Smooth muscle cell (in vitro differentiated cells): ENCODE data around the gene AGK. TPM values are rescaled to one million over a fixed set of nuclear protein-coding genes. Genes with fewer than 3 reads are reported as not detected.

Experiments
- DNase-seq: peaks from one replicate; lab custom pipeline; 2025; ENCODE audit not compliant: unreplicated experiment; lab: John Stamatoyannopoulos, UW
- H2AFZ ChIP-seq: fragments of 200-600 bp; sonication (generic); 2 replicates; pipeline ENCODE4 v1.6.0; 2016; ENCODE audit warnings: antibody characterized with exemption, low read depth, mild to moderate bottlenecking
- H3F3A ChIP-seq: fragments of 200-600 bp; sonication (generic); 2 replicates; pipeline ENCODE4 v1.6.0; 2017; ENCODE audit warnings: antibody characterized with exemption, low read depth
- H3K27ac ChIP-seq: fragments of 200-600 bp; sonication (generic); 2 replicates; pipeline ENCODE4 v1.5.1; 2016; ENCODE audit warnings: low read depth, mild to moderate bottlenecking
- H3K27me3 ChIP-seq: fragments of 200-600 bp; sonication (generic); 2 replicates; pipeline ENCODE4 v1.6.1; 2016; ENCODE audit warnings: low read depth, mild to moderate bottlenecking
- H3K36me3 ChIP-seq: fragments of 200-600 bp; sonication (generic); 2 replicates; pipeline ENCODE4 v1.5.1; 2016; ENCODE audit warnings: low read depth
- H3K4me1 ChIP-seq: fragments of 200-600 bp; sonication (generic); 2 replicates; pipeline ENCODE4 v1.5.1; 2016; ENCODE audit warnings: low read depth
- H3K4me2 ChIP-seq: fragments of 200-600 bp; sonication (generic); 2 replicates; pipeline ENCODE4 v1.6.0; 2016; ENCODE audit warnings: mild to moderate bottlenecking
- H3K4me3 ChIP-seq: fragments of 200-600 bp; sonication (generic); 2 replicates; pipeline ENCODE4 v1.5.1; 2016; ENCODE audit warnings: mild to moderate bottlenecking
- H3K79me2 ChIP-seq: fragments of 200-600 bp; sonication (generic); 2 replicates; pipeline ENCODE4 v1.6.0; 2016; ENCODE audit warnings: low read depth, mild to moderate bottlenecking
- H3K9ac ChIP-seq: fragments of 200-600 bp; sonication (generic); 2 replicates; pipeline ENCODE4 v1.6.0; 2016; ENCODE audit warnings: low read depth
- H3K9me3 ChIP-seq: fragments of 200-600 bp; sonication (generic); replicated peaks from 2 replicates; pipeline ENCODE4 v1.5.1; 2016; ENCODE audit warnings: low read depth
- H4K20me1 ChIP-seq: fragments of 200-600 bp; sonication (generic); 2 replicates; pipeline ENCODE4 v1.6.0; 2016; ENCODE audit warnings: low read depth
- CTCF ChIP-seq: fragments of 200-600 bp; sonication (generic); IDR thresholded peaks from 2 replicates; pipeline ENCODE4 v1.5.1; 2017; ENCODE audit warnings: borderline replicate concordance, mild to moderate bottlenecking, antibody characterized with exemption; ENCODE audit not compliant: insufficient read depth, poor library complexity, severe bottlenecking
- WGBS: methylation state at CpG from one replicate; pipeline ENCODE4 v1.1.7; 2016; ENCODE audit warnings: low lambda C conversion rate; 5-methylcytosine and 5-hydroxymethylcytosine counted together
- polyA plus RNA-seq: library from polyadenylated mRNA; unstranded; fragments of >200 nt; fragmentation: Nextera tagmentation; extraction: Ambion mirVana; gene quantifications from 2 replicates; pipeline ENCODE4 v1.2.1, GENCODE V29; 2016
- total RNA-seq: library from RNA; depleted of rRNA; stranded (reverse); fragments of >200 nt; gene quantifications from 2 replicates; pipeline ENCODE4 v1.2.3, GENCODE V29; 2014

The AGK gene
- total RNA-seq (32.4 and 38.5 TPM in 2 replicates), polyA plus RNA-seq (19.7 and 22.3 TPM in 2 replicates)

GRCh38 chr7:141551094-141551781 is at the start of gene AGK:
TSS of gene AGK (plus strand) at chr7:141551410. CDS start at chr7:141555467, 4,057 bp downstream.
- peak within 1 kb of the TSS; percentile 76 for H3K9ac ChIP-seq
- H3K27ac ChIP-seq: no peak within 1 kb of the TSS
- H3F3A ChIP-seq: no peaks in the 10 kb centered on the region
- H3K79me2 ChIP-seq: peaks cover 12% of the 10 kb centered on the region
- 1% methylated on average over 52 of the region's 66 CpGs for WGBS
- no peaks in the 10 kb centered on the region for H3K27me3 ChIP-seq
- no peaks in the 10 kb centered on the region for H4K20me1 ChIP-seq
- peak; percentile 27 for DNase-seq
- H3K4me3 ChIP-seq: peak within 1 kb of the TSS; percentile 94
- no peak for TF ChIP-seq CTCF
- no peaks in the 10 kb centered on the region for H3K36me3 ChIP-seq
- H3K9me3 ChIP-seq: no peaks in the 10 kb centered on the region
- H3K4me2 ChIP-seq: peak within 1 kb of the TSS; percentile 87
- peak within 1 kb of the TSS; percentile 100 for H2AFZ ChIP-seq
- H3K4me1 ChIP-seq: peaks cover 12% of the 10 kb centered on the region

- H3K9me3 ChIP-seq: no peaks in the 10 kb centered on the region
- no peak for DNase-seq
- TF ChIP-seq CTCF: no peak
- WGBS: 87% methylated on average over 2 of the region's 2 CpGs
- no peak overlapping the region for H3K9ac ChIP-seq
- H3F3A ChIP-seq: no peaks in the 10 kb centered on the region
- H4K20me1 ChIP-seq: no peaks in the 10 kb centered on the region
- H3K27me3 ChIP-seq: peaks cover 5% of the 10 kb centered on the region
- no peak overlapping the region for H3K4me2 ChIP-seq
- no peaks in the 10 kb centered on the region for H3K4me1 ChIP-seq
- no peaks in the 10 kb centered on the region for H3K79me2 ChIP-seq
- no peak overlapping the region for H3K4me3 ChIP-seq
- H3K27ac ChIP-seq: no peak overlapping the region
- H3K36me3 ChIP-seq: no peaks in the 10 kb centered on the region
- H2AFZ ChIP-seq: no peak overlapping the region
Measured at GRCh38 chr7:141501451-141501850, 49.8 kb upstream of the AGK start.

GRCh38 chr7:141511316-141511675 is 39.9 kb upstream of the AGK start:
- no peak for DNase-seq
- peaks cover 18% of the 10 kb centered on the region for H3K27me3 ChIP-seq
- H4K20me1 ChIP-seq: no peaks in the 10 kb centered on the region
- H3K4me2 ChIP-seq: peak overlapping the region; percentile 78
- no peaks in the 10 kb centered on the region for H3K79me2 ChIP-seq
- H3K27ac ChIP-seq: no peak overlapping the region
- H2AFZ ChIP-seq: no peak overlapping the region
- no peaks in the 10 kb centered on the region for H3F3A ChIP-seq
- no peaks in the 10 kb centered on the region for H3K36me3 ChIP-seq
- H3K4me3 ChIP-seq: peak overlapping the region; percentile 32
- peaks cover 5% of the 10 kb centered on the region for H3K4me1 ChIP-seq
- no peaks in the 10 kb centered on the region for H3K9me3 ChIP-seq
- no peak overlapping the region for H3K9ac ChIP-seq
- WGBS: 32% methylated on average over 7 of the region's 8 CpGs
- no peak for TF ChIP-seq CTCF
